SK-N-SH (cell line): ENCODE data around the gene PAK1. TPM values are rescaled to one million over a fixed set of nuclear protein-coding genes. Genes with fewer than 3 reads are reported as not detected.

Source experiments
- CTCF ChIA-PET: fragments of 300-600, 350-600 bp; formaldehyde crosslinking; extraction: SDS; loops from one replicate; lab custom pipeline; 2021; lab: Yijun Ruan, JAX
- POLR2A ChIA-PET: fragments of 350-600 bp; sonication (Branson Sonifier 250); formaldehyde crosslinking; extraction: SDS; loops from one replicate; lab custom pipeline; 2020; ENCODE audit warnings: antibody characterized with exemption, inconsistent platforms; lab: Yijun Ruan, JAX
- DNase-seq: peaks from one replicate; pipeline ENCODE4 v3.0.0; 2012
- H2AFZ ChIP-seq: fragments of 200-600 bp; sonication (generic); 2 replicates; pipeline ENCODE4 v1.8.1; 2016; ENCODE audit warnings: antibody characterized with exemption, mild to moderate bottlenecking, low read depth
- H3F3A ChIP-seq: fragments of 200-600 bp; sonication (generic); replicated peaks from 2 replicates; pipeline ENCODE3; 2016; ENCODE audit warnings: antibody characterized with exemption, mild to moderate bottlenecking; ENCODE audit not compliant: insufficient read depth
- H3K27ac ChIP-seq, 2 experiments: fragments of 200-500 bp in 1 of 2; fragments of 200-600 bp in 1 of 2; sonication (Bioruptor generic) in 1 of 2; sonication (generic), shearing (Covaris generic) in 1 of 2; 2 replicates each; pipeline versions ENCODE4 v1.5.1 to v1.6.1; 2014 to 2016; ENCODE audit warnings: low read depth in 2 of 2, inconsistent platforms in 1 of 2, low read length in 1 of 2, mild to moderate bottlenecking in 1 of 2, mixed read lengths in 1 of 2
- H3K27me3 ChIP-seq: fragments of 200-600 bp; sonication (generic), shearing (Covaris generic); 2 replicates; pipeline ENCODE4 v1.6.1; 2016; ENCODE audit warnings: mixed run types; ENCODE audit not compliant: insufficient read depth
- H3K36me3 ChIP-seq, 2 experiments: fragments of 200-500 bp in 1 of 2; fragments of 200-600 bp in 1 of 2; sonication (Bioruptor generic) in 1 of 2; sonication (generic) in 1 of 2; replicated peaks in 1 of 2; 2 replicates each; pipeline versions ENCODE3 to v1.5.1; 2014 to 2016; ENCODE audit warnings: low read length in 1 of 2, mild to moderate bottlenecking in 1 of 2; ENCODE audit not compliant: insufficient read depth in 2 of 2, control insufficient read depth in 1 of 2
- H3K4me1 ChIP-seq, 2 experiments: fragments of 200-500 bp in 1 of 2; fragments of 200-600 bp in 1 of 2; sonication (Bioruptor generic) in 1 of 2; sonication (generic), shearing (Covaris generic) in 1 of 2; 2 replicates each; pipeline versions ENCODE4 v1.5.1 to v1.6.1; 2014 to 2016; ENCODE audit warnings: low read depth in 1 of 2, low read length in 1 of 2, mixed run types in 1 of 2; ENCODE audit not compliant: insufficient read depth in 2 of 2, control insufficient read depth in 1 of 2
- H3K4me2 ChIP-seq: fragments of 200-600 bp; sonication (generic), shearing (Covaris generic); 2 replicates; pipeline ENCODE4 v1.6.1; 2017; ENCODE audit warnings: mixed run types
- H3K4me3 ChIP-seq, 2 experiments: fragments of 200-500 bp in 1 of 2; fragments of 200-600 bp in 1 of 2; sonication (Bioruptor generic) in 1 of 2; sonication (generic), shearing (Covaris generic) in 1 of 2; 2 replicates each; pipeline versions ENCODE4 v1.5.1 to v1.8.1; 2014 to 2016; ENCODE audit warnings: low read depth in 2 of 2, inconsistent platforms in 1 of 2, low read length in 1 of 2, mild to moderate bottlenecking in 1 of 2, mixed read lengths in 1 of 2, moderate library complexity in 1 of 2
- H3K79me2 ChIP-seq: fragments of 200-600 bp; sonication (generic); 2 replicates; pipeline ENCODE4 v1.8.1; 2017; ENCODE audit warnings: mild to moderate bottlenecking; ENCODE audit not compliant: insufficient read depth
- H3K9ac ChIP-seq: fragments of 200-600 bp; sonication (generic); 2 replicates; pipeline ENCODE4 v1.6.1; 2017; ENCODE audit warnings: mixed run types
- H3K9me2 ChIP-seq: fragments of 200-600 bp; sonication (generic); 2 replicates; pipeline ENCODE4 v1.6.1; 2017; ENCODE audit warnings: mixed run types
- H3K9me3 ChIP-seq: fragments of 200-600 bp; sonication (generic); 2 replicates; pipeline ENCODE4 v1.6.1; 2017; ENCODE audit warnings: mixed run types, mild to moderate bottlenecking, moderate library complexity
- H4K20me1 ChIP-seq: fragments of 200-600 bp; sonication (generic); 2 replicates; pipeline ENCODE4 v1.6.1; 2017; ENCODE audit warnings: mild to moderate bottlenecking, mixed run types; ENCODE audit not compliant: insufficient read depth
- CHD2 ChIP-seq: fragments of 150-350 bp; IDR thresholded peaks from 2 replicates; pipeline ENCODE4 v1.6.1; 2018; ENCODE audit warnings: low read length; ENCODE audit not compliant: partially characterized antibody
- ELF1 ChIP-seq: IDR thresholded peaks from 2 replicates; pipeline ENCODE4 v1.4.0; 2012
- FOXJ3 ChIP-seq: sonication (generic); formaldehyde crosslinking; IDR thresholded peaks from 2 replicates; pipeline ENCODE4 v1.5.1; 2020; ENCODE audit warnings: mild to moderate bottlenecking, missing genetic modification reagents
- GABPA ChIP-seq: IDR thresholded peaks from 2 replicates; pipeline ENCODE4 v1.4.0; 2012; ENCODE audit warnings: low read depth, mild to moderate bottlenecking
- IRF3 ChIP-seq: fragments of 150-350 bp; IDR thresholded peaks from 2 replicates; pipeline ENCODE4 v1.6.1; 2016; ENCODE audit warnings: mild to moderate bottlenecking, low read depth, low read length
- JUND ChIP-seq: IDR thresholded peaks from 2 replicates; pipeline ENCODE4 v1.4.0; 2012
- MAX ChIP-seq: IDR thresholded peaks from 2 replicates; pipeline ENCODE4 v1.4.0; 2012; ENCODE audit warnings: low read depth
- NRF1 ChIP-seq: IDR thresholded peaks from 2 replicates; pipeline ENCODE4 v1.6.1; 2012; ENCODE audit warnings: low read depth, mild to moderate bottlenecking, low read length
- POLR2AphosphoS5 ChIP-seq: IDR thresholded peaks from 2 replicates; pipeline ENCODE4 v1.6.1; 2012; ENCODE audit warnings: low read depth, low read length
- RFX5 ChIP-seq: IDR thresholded peaks from 2 replicates; pipeline ENCODE4 v1.6.1; 2012; ENCODE audit warnings: mild to moderate bottlenecking, improper control_type of control experiment, low read length
- RXRA ChIP-seq: IDR thresholded peaks from 2 replicates; pipeline ENCODE4 v1.4.0; 2012; ENCODE audit warnings: low read depth, mild to moderate bottlenecking, borderline replicate concordance
- SIN3A ChIP-seq: IDR thresholded peaks from 2 replicates; pipeline ENCODE4 v1.6.1; 2012; ENCODE audit warnings: low read depth, mild to moderate bottlenecking, low read length, moderate library complexity, borderline replicate concordance
- SMC3 ChIP-seq: IDR thresholded peaks from 2 replicates; pipeline ENCODE4 v1.6.1; 2012; ENCODE audit warnings: low read depth, low read length, improper control_type of control experiment
- USF1 ChIP-seq: IDR thresholded peaks from 2 replicates; pipeline ENCODE4 v1.4.0; 2012; ENCODE audit warnings: low read depth, borderline replicate concordance
- YY1 ChIP-seq: IDR thresholded peaks from 2 replicates; pipeline ENCODE4 v1.4.0; 2012; ENCODE audit warnings: low read depth, mild to moderate bottlenecking
- WGBS: methylation state at CpG from one replicate; pipeline ENCODE4 v1.1.6; 2017; ENCODE audit warnings: low lambda C conversion rate; 5-methylcytosine and 5-hydroxymethylcytosine counted together
- polyA plus RNA-seq, 3 experiments: library from polyadenylated mRNA; depleted of rRNA; stranded (reverse); fragments of >200 nt; gene quantifications; 2 replicates each; pipeline ENCODE4 v1.2.3, GENCODE V29; 2012
- TF ChIP-seq, protein P1 (sequence below): IDR thresholded peaks from 2 replicates; pipeline ENCODE4 v1.6.1; 2012; ENCODE audit warnings: mild to moderate bottlenecking, low read depth, low read length, moderate library complexity
- TF ChIP-seq, protein P2 (sequence below): fragments of 150-350 bp; IDR thresholded peaks from 2 replicates; pipeline ENCODE4 v1.6.1; 2017; ENCODE audit warnings: antibody characterized with exemption, low read length, low read depth, borderline replicate concordance
- TF ChIP-seq, protein P3 (sequence below): IDR thresholded peaks from 2 replicates; pipeline ENCODE4; 2012

The PAK1 gene
- polyA plus RNA-seq, 1 of the 3 experiments (the other 2 are of a cell fraction): 17.9 TPM

DNA sequence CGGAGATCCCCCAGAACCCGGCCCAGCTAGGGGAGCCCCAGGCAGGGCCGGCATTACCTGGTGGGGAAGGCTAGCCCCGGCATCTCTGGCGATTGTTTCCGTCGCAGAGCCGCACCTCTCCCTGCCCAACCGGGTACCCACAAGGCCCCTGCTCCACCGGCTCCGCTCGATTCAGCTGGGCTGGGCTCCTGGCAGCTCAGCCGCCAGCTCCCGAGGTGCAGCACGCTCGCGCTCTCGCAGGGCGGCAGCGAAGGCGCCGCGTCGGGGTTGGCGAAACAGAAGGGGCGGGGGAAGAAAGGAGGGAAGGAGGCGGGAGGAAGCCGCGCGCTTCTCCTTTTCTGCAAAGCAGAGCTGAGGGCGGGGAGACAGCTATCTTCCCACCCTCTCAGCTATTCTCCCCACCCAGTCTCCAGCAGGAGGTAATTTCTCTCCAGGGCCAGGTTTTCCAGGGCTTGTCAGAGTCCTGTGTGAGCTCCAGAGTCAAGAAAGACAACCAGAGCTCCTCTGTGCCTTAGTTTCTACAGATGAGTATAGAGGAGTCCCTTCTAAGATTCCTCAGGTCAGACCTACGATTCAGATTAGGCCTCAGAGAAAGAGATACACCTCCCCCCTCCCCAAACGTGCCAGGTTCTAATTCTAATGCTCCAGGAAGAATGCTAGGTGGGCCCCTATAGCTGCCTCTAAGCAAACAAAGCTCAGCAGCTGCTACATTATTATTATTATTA is 62.0 kb downstream of the PAK1 start:
- Histone ChIP-seq H3K27me3 (no peaks in the 10 kb centered on the region), H3K4me1 (peaks cover 10 to 11% of the 10 kb centered on the region in 2 experiments; a peak in 3 of 4 replicates), H3F3A (peaks cover 5% of the 10 kb centered on the region), H3K9me2 (no peaks in the 10 kb centered on the region), H2AFZ (no peak overlapping the region), H3K36me3 (no peaks in the 10 kb centered on the region), H3K4me2 (no peak overlapping the region), H3K4me3 (no peak overlapping the region), H3K79me2 (no peaks in the 10 kb centered on the region), H3K9ac (no peak overlapping the region), H4K20me1 (no peaks in the 10 kb centered on the region), H3K9me3 (no peaks in the 10 kb centered on the region), H3K27ac (no peak overlapping the region)
- no peak for DNase-seq
- POLR2A ChIA-PET: no interaction called here
- no peak for TF ChIP-seq MAX
- no peak for TF ChIP-seq SIN3A
- no peak for TF ChIP-seq FOXJ3
- TF ChIP-seq POLR2AphosphoS5: no peak
- TF ChIP-seq IRF3: no peak
- TF ChIP-seq, protein P1, sequence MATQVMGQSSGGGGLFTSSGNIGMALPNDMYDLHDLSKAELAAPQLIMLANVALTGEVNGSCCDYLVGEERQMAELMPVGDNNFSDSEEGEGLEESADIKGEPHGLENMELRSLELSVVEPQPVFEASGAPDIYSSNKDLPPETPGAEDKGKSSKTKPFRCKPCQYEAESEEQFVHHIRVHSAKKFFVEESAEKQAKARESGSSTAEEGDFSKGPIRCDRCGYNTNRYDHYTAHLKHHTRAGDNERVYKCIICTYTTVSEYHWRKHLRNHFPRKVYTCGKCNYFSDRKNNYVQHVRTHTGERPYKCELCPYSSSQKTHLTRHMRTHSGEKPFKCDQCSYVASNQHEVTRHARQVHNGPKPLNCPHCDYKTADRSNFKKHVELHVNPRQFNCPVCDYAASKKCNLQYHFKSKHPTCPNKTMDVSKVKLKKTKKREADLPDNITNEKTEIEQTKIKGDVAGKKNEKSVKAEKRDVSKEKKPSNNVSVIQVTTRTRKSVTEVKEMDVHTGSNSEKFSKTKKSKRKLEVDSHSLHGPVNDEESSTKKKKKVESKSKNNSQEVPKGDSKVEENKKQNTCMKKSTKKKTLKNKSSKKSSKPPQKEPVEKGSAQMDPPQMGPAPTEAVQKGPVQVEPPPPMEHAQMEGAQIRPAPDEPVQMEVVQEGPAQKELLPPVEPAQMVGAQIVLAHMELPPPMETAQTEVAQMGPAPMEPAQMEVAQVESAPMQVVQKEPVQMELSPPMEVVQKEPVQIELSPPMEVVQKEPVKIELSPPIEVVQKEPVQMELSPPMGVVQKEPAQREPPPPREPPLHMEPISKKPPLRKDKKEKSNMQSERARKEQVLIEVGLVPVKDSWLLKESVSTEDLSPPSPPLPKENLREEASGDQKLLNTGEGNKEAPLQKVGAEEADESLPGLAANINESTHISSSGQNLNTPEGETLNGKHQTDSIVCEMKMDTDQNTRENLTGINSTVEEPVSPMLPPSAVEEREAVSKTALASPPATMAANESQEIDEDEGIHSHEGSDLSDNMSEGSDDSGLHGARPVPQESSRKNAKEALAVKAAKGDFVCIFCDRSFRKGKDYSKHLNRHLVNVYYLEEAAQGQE: no peak
- no peak for TF ChIP-seq JUND
- no peak for TF ChIP-seq RXRA
- no peak for TF ChIP-seq ELF1
- no peak for TF ChIP-seq CHD2
- CTCF ChIA-PET: interaction anchor here (1.3 kb wide), 1 partner anchor 11 kb away, joined by 3 read pairs; no protein-coding TSS in a partner anchor
- 91% methylated on average over 26 of the region's 33 CpGs for WGBS

GRCh38 chr11:77411137-77411707 is 62.7 kb downstream of the PAK1 start:
- Histone ChIP-seq H3K4me3 (no peak overlapping the region), H3K27ac (no peak overlapping the region), H3F3A (peaks cover 5% of the 10 kb centered on the region), H3K9me2 (no peaks in the 10 kb centered on the region), H3K27me3 (no peaks in the 10 kb centered on the region), H3K4me1 (peaks cover 10 to 11% of the 10 kb centered on the region in 2 experiments; a peak in 3 of 4 replicates), H3K9ac (no peak overlapping the region), H3K36me3 (no peaks in the 10 kb centered on the region), H3K9me3 (no peaks in the 10 kb centered on the region), H2AFZ (no peak overlapping the region), H3K4me2 (no peak overlapping the region), H4K20me1 (no peaks in the 10 kb centered on the region), H3K79me2 (no peaks in the 10 kb centered on the region)
- POLR2A ChIA-PET: no interaction called here
- DNase-seq: no peak
- CTCF ChIA-PET: interaction anchor here (1.0 to 1.3 kb wide), 2 partner anchors 10 to 137 kb away, joined by 3 read pairs; no protein-coding TSS in a partner anchor
- WGBS: 59% methylated on average over 5 of the region's 6 CpGs
- no peak for TF ChIP-seq MAX
- no peak for TF ChIP-seq GABPA
- no peak for TF ChIP-seq SMC3
- no peak for TF ChIP-seq JUND
- no peak for TF ChIP-seq NRF1
- TF ChIP-seq YY1: no peak
- TF ChIP-seq RFX5: no peak
- no peak for TF ChIP-seq USF1
- TF ChIP-seq, protein P2, sequence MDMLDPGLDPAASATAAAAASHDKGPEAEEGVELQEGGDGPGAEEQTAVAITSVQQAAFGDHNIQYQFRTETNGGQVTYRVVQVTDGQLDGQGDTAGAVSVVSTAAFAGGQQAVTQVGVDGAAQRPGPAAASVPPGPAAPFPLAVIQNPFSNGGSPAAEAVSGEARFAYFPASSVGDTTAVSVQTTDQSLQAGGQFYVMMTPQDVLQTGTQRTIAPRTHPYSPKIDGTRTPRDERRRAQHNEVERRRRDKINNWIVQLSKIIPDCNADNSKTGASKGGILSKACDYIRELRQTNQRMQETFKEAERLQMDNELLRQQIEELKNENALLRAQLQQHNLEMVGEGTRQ: no peak
- no peak for TF ChIP-seq SIN3A
- TF ChIP-seq, protein P3, sequence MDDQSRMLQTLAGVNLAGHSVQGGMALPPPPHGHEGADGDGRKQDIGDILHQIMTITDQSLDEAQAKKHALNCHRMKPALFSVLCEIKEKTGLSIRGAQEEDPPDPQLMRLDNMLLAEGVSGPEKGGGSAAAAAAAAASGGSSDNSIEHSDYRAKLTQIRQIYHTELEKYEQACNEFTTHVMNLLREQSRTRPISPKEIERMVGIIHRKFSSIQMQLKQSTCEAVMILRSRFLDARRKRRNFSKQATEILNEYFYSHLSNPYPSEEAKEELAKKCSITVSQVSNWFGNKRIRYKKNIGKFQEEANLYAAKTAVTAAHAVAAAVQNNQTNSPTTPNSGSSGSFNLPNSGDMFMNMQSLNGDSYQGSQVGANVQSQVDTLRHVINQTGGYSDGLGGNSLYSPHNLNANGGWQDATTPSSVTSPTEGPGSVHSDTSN: no peak
